H9 (cell line): ENCODE results near the gene LBH. TPM values are rescaled to one million over a fixed set of nuclear protein-coding genes. Genes with fewer than 3 reads are reported as not detected.

Experiments used
- DNase-seq: peaks from one replicate; pipeline ENCODE4 v3.0.0-alpha.2; 2017
- H2AFZ ChIP-seq: one replicate; pipeline ENCODE4 v1.6.1; 2013; ENCODE audit warnings: mild to moderate bottlenecking, low read length, control low read depth, moderate library complexity
- H2AK5ac ChIP-seq: 2 replicates; pipeline ENCODE4 v1.6.1; 2013; ENCODE audit warnings: low read length, control low read depth, mixed read lengths; ENCODE audit not compliant: insufficient read length
- H2BK120ac ChIP-seq: one replicate; pipeline ENCODE4 v1.6.1; 2013; ENCODE audit warnings: low read depth, mild to moderate bottlenecking, low read length, control low read depth, inconsistent platforms; ENCODE audit not compliant: poor library complexity, severe bottlenecking
- H2BK12ac ChIP-seq: 2 replicates; pipeline ENCODE4 v1.6.1; 2013; ENCODE audit warnings: low read length, control low read depth, mixed read lengths, low read depth; ENCODE audit not compliant: insufficient read length
- H2BK15ac ChIP-seq: 2 replicates; pipeline ENCODE4 v1.6.1; 2013; ENCODE audit warnings: low read depth, low read length, control low read depth
- H2BK20ac ChIP-seq: one replicate; pipeline ENCODE4 v1.6.1; 2013; ENCODE audit warnings: low read depth, mild to moderate bottlenecking, low read length, control low read depth, inconsistent platforms; ENCODE audit not compliant: poor library complexity, severe bottlenecking
- H2BK5ac ChIP-seq: 2 replicates; pipeline ENCODE4 v1.6.1; 2013; ENCODE audit warnings: low read length, control low read depth, mixed read lengths; ENCODE audit not compliant: insufficient read length
- H3K14ac ChIP-seq: 2 replicates; pipeline ENCODE4 v1.6.1; 2013; ENCODE audit warnings: low read length, control low read depth; ENCODE audit not compliant: insufficient read depth
- H3K18ac ChIP-seq: 2 replicates; pipeline ENCODE4 v1.6.1; 2013; ENCODE audit warnings: low read depth, mild to moderate bottlenecking, mixed read lengths, low read length, control low read depth; ENCODE audit not compliant: insufficient read length
- H3K23ac ChIP-seq: 2 replicates; pipeline ENCODE4 v1.6.1; 2013; ENCODE audit warnings: low read length, control low read depth, mixed read lengths, low read depth; ENCODE audit not compliant: insufficient read length
- H3K23me2 ChIP-seq: 2 replicates; pipeline ENCODE4 v1.6.1; 2013; ENCODE audit warnings: low read depth, mild to moderate bottlenecking, mixed read lengths, low read length, control low read depth; ENCODE audit not compliant: insufficient read length, poor library complexity, severe bottlenecking
- H3K27ac ChIP-seq: 2 replicates; pipeline ENCODE4 v1.5.1; 2013; ENCODE audit warnings: low read length, control low read depth, mixed read lengths, low read depth; ENCODE audit not compliant: insufficient read length
- H3K27me3 ChIP-seq: 2 replicates; pipeline ENCODE4 v1.6.1; 2013; ENCODE audit warnings: low read length, control low read depth, inconsistent platforms; ENCODE audit not compliant: insufficient read depth
- H3K4ac ChIP-seq: 2 replicates; pipeline ENCODE4 v1.6.1; 2013; ENCODE audit warnings: low read depth, mild to moderate bottlenecking, control low read depth, inconsistent platforms, low read length, moderate library complexity
- H3K4me1 ChIP-seq: 2 replicates; pipeline ENCODE4 v1.6.1; 2013; ENCODE audit warnings: low read length, control low read depth, inconsistent platforms; ENCODE audit not compliant: insufficient read depth
- H3K4me2 ChIP-seq: 2 replicates; pipeline ENCODE4 v1.6.1; 2013; ENCODE audit warnings: low read length, control low read depth, mixed read lengths; ENCODE audit not compliant: insufficient read length, insufficient read depth
- H3K56ac ChIP-seq: 2 replicates; pipeline ENCODE4 v1.6.1; 2013; ENCODE audit warnings: low read depth, mild to moderate bottlenecking, mixed read lengths, low read length, control low read depth; ENCODE audit not compliant: insufficient read length
- H3K79me1 ChIP-seq: 2 replicates; pipeline ENCODE4 v1.6.1; 2013; ENCODE audit warnings: low read depth, mild to moderate bottlenecking, moderate library complexity, low read length, control low read depth, inconsistent platforms; ENCODE audit not compliant: insufficient read depth, poor library complexity, severe bottlenecking
- H3K79me2 ChIP-seq: 2 replicates; pipeline ENCODE4 v1.6.1; 2013; ENCODE audit warnings: low read length, control low read depth, inconsistent platforms; ENCODE audit not compliant: insufficient read depth
- H3K9ac ChIP-seq: 2 replicates; pipeline ENCODE4 v1.6.1; 2013; ENCODE audit warnings: low read length, control low read depth, mixed read lengths; ENCODE audit not compliant: insufficient read length; ENCODE audit errors: extremely low read depth
- H3K9me3 ChIP-seq: one replicate; pipeline ENCODE4 v1.6.1; 2013; ENCODE audit warnings: low read depth, low read length, inconsistent platforms; ENCODE audit not compliant: control insufficient read depth
- H3T11ph ChIP-seq: one replicate; pipeline ENCODE4 v1.6.1; 2013; ENCODE audit warnings: mild to moderate bottlenecking, low read length, control low read depth, inconsistent platforms
- H4K20me1 ChIP-seq: one replicate; pipeline ENCODE4 v1.6.1; 2013; ENCODE audit not compliant: control insufficient read depth, insufficient read length, insufficient read depth
- H4K5ac ChIP-seq: 2 replicates; pipeline ENCODE4 v1.6.1; 2013; ENCODE audit warnings: low read depth, mild to moderate bottlenecking, mixed read lengths, low read length, control low read depth; ENCODE audit not compliant: insufficient read length
- H4K8ac ChIP-seq: replicated peaks from 2 replicates; pipeline ENCODE4 v1.6.1; 2013; ENCODE audit warnings: low read length, control low read depth, mixed read lengths, low read depth; ENCODE audit not compliant: insufficient read length
- H4K91ac ChIP-seq: 2 replicates; pipeline ENCODE4 v1.6.1; 2013; ENCODE audit warnings: low read depth, mild to moderate bottlenecking, moderate library complexity, mixed read lengths, low read length, control low read depth; ENCODE audit not compliant: insufficient read length
- H3K27ac Mint-ChIP-seq, 3 experiments: 2 replicates in 2 of 3; 3 replicates in 1 of 3; pipeline ENCODE4 v1.8.0; 2020 to 2021; ENCODE audit warnings: mixed read lengths in 3 of 3, mild to moderate bottlenecking in 1 of 3, moderate library complexity in 1 of 3
- H3K27me3 Mint-ChIP-seq: 2 replicates; pipeline ENCODE4 v1.8.0; 2021; ENCODE audit warnings: low read depth, mild to moderate bottlenecking, moderate library complexity, mixed read lengths
- H3K36me3 Mint-ChIP-seq, 3 experiments: 2 replicates in 2 of 3; 3 replicates in 1 of 3; pipeline ENCODE4 v1.8.0; 2020 to 2021; ENCODE audit warnings: low read depth in 3 of 3, mixed read lengths in 3 of 3; ENCODE audit not compliant: insufficient read depth in 1 of 3
- H3K4me1 Mint-ChIP-seq, 2 experiments: 2 replicates each; pipeline ENCODE4 v1.8.0; 2020; ENCODE audit warnings: mixed read lengths in 2 of 2
- H3K4me3 Mint-ChIP-seq, 2 experiments: 2 replicates in 1 of 2; 3 replicates in 1 of 2; pipeline ENCODE4 v1.8.0; 2020 to 2021; ENCODE audit warnings: mild to moderate bottlenecking in 2 of 2, mixed read lengths in 2 of 2, moderate library complexity in 1 of 2
- H3K9me3 Mint-ChIP-seq, 2 experiments: 2 replicates in 1 of 2; 3 replicates in 1 of 2; pipeline ENCODE4 v1.8.0; 2020; ENCODE audit warnings: mild to moderate bottlenecking in 2 of 2, mixed read lengths in 2 of 2, moderate library complexity in 1 of 2
- WGBS: extraction: QIAGEN DNeasy Blood & Tissue Kit; methylation state at CpG from one replicate; pipeline ENCODE4 v1.1.7; 2013; ENCODE audit warnings: missing lambda C conversion rate, low lambda C conversion rate, mixed read lengths; ENCODE audit not compliant: insufficient read length; ENCODE audit errors: extremely low coverage; 5-methylcytosine and 5-hydroxymethylcytosine counted together
- total RNA-seq: library from RNA; stranded (reverse); gene quantifications from 2 replicates; pipeline ENCODE4 v1.2.1, GENCODE V29; 2021
- TF ChIP-seq, protein P1 (sequence below): fragments of 200-600 bp; sonication (generic); conservative IDR thresholded peaks from 3 replicates; pipeline ENCODE4 v1.8.0; 2021; ENCODE audit warnings: antibody characterized with exemption, mild to moderate bottlenecking

The LBH gene
- total RNA-seq, 1 experiment from 2014 or later = 53.0 TPM

DNA sequence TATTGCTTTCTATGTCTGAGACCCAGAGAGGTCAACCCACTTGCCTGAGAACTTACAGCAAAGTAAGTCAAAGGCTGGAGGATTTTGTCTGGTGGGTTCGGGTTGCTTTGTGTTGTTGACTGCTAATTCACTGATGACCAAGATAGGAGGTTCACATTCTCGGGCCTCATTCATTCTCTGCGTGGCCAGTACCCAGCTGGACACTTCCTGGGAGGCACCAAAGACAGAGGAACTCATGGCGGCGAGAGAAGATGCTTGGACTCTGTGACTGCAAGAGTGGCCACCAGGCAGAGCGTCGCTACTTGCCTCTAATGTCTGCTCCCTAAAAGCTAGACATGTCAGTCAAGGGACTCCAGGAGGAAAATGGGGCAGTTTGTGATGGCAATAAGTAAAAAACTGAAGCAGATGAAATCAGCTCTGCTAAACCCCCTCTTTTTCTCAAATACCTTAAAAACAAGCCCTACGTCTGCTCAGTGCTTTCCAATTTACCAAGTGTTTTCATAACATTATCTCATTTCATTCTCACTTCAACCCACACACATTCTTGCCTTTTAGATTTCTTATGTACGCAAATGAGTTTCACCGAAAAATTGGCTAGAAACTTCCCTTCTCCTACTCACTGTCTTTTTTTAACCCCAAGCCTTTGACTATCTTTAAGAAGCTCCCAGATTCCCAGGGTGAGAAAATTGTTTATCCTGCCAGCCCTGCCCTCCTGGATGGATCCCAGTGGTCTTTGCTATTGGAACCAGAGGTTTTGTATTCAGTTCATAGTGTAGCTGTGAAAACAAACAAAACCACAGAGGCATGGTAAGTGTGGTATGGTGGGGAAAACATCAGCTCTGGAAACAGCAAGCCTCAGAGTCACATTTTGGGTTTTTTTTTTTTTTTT is 4.9 kb upstream of the LBH start:
- 100% methylated on average over 1 of the region's 10 CpGs for WGBS
- no peak overlapping the region for H3K56ac ChIP-seq
- H2BK120ac ChIP-seq = no peak overlapping the region
- H3K18ac ChIP-seq = no peak overlapping the region
- no peaks in the 10 kb centered on the region for H3K4me1 ChIP-seq
- no peaks in the 10 kb centered on the region for H3K9me3 ChIP-seq
- H2BK15ac ChIP-seq = no peak overlapping the region
- no peaks in the 10 kb centered on the region for H4K20me1 ChIP-seq
- H4K8ac ChIP-seq = no peak overlapping the region
- no peaks in the 10 kb centered on the region for H3K79me1 ChIP-seq
- no peak overlapping the region for H3T11ph ChIP-seq
- H2BK5ac ChIP-seq = no peak overlapping the region
- H3K23ac ChIP-seq = no peak overlapping the region
- no peak overlapping the region for H3K4me2 ChIP-seq
- no peaks in the 10 kb centered on the region for H3K79me2 ChIP-seq
- no peak overlapping the region for H4K5ac ChIP-seq
- H2BK12ac ChIP-seq = no peak overlapping the region
- peaks cover 6% of the 10 kb centered on the region; the same call in 1 of the 2 replicates for H3K27me3 ChIP-seq
- no peak overlapping the region; a peak in 1 of 7 replicates for H3K27ac Mint-ChIP-seq
- no peaks in the 10 kb centered on the region for H3K9me3 Mint-ChIP-seq
- H3K36me3 Mint-ChIP-seq = no peaks in the 10 kb centered on the region
- H3K14ac ChIP-seq = no peak overlapping the region
- no peak overlapping the region for H3K9ac ChIP-seq
- DNase-seq = no peak
- peaks cover 7% of the 10 kb centered on the region for H3K23me2 ChIP-seq
- no peak overlapping the region for H3K27ac ChIP-seq
- H2BK20ac ChIP-seq = no peak overlapping the region
- H3K27me3 Mint-ChIP-seq = peaks cover 54% of the 10 kb centered on the region
- TF ChIP-seq, protein P1, sequence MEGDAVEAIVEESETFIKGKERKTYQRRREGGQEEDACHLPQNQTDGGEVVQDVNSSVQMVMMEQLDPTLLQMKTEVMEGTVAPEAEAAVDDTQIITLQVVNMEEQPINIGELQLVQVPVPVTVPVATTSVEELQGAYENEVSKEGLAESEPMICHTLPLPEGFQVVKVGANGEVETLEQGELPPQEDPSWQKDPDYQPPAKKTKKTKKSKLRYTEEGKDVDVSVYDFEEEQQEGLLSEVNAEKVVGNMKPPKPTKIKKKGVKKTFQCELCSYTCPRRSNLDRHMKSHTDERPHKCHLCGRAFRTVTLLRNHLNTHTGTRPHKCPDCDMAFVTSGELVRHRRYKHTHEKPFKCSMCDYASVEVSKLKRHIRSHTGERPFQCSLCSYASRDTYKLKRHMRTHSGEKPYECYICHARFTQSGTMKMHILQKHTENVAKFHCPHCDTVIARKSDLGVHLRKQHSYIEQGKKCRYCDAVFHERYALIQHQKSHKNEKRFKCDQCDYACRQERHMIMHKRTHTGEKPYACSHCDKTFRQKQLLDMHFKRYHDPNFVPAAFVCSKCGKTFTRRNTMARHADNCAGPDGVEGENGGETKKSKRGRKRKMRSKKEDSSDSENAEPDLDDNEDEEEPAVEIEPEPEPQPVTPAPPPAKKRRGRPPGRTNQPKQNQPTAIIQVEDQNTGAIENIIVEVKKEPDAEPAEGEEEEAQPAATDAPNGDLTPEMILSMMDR = no peak
- H3K4me1 Mint-ChIP-seq = peaks cover 20 to 22% of the 10 kb centered on the region in 2 experiments
- H3K4me3 Mint-ChIP-seq = no peak overlapping the region
- H3K4ac ChIP-seq = no peak overlapping the region
- H2AK5ac ChIP-seq = no peak overlapping the region
- no peak overlapping the region for H4K91ac ChIP-seq
- no peak overlapping the region for H2AFZ ChIP-seq
